RWPE1 (cell line): ENCODE results near the gene SSTR3.

Experiments
- CTCF ChIA-PET: fragments of 350-600 bp; sonication (Branson Sonifier 250); formaldehyde crosslinking; extraction: SDS; loops from one replicate; lab custom pipeline; 2021; lab: Yijun Ruan, JAX
- POLR2A ChIA-PET: fragments of 400-600 bp; formaldehyde crosslinking; extraction: SDS; loops from one replicate; lab custom pipeline; 2020; ENCODE audit warnings: antibody characterized with exemption; ENCODE audit not compliant: low non-redundant PET; lab: Yijun Ruan, JAX
- DNase-seq: peaks from one replicate; pipeline ENCODE4 v3.0.0; 2012; ENCODE audit warnings: low spot score
- H3K27ac ChIP-seq: fragments of 450-650 bp; 2 replicates; pipeline ENCODE4 v1.5.1; 2017
- TF ChIP-seq, protein P1 (sequence below): fragments of 450-650 bp; conservative IDR thresholded peaks from 2 replicates; pipeline ENCODE4 v1.5.1; 2017; ENCODE audit warnings: low read depth, mild to moderate bottlenecking

SSTR3 gene

DNA sequence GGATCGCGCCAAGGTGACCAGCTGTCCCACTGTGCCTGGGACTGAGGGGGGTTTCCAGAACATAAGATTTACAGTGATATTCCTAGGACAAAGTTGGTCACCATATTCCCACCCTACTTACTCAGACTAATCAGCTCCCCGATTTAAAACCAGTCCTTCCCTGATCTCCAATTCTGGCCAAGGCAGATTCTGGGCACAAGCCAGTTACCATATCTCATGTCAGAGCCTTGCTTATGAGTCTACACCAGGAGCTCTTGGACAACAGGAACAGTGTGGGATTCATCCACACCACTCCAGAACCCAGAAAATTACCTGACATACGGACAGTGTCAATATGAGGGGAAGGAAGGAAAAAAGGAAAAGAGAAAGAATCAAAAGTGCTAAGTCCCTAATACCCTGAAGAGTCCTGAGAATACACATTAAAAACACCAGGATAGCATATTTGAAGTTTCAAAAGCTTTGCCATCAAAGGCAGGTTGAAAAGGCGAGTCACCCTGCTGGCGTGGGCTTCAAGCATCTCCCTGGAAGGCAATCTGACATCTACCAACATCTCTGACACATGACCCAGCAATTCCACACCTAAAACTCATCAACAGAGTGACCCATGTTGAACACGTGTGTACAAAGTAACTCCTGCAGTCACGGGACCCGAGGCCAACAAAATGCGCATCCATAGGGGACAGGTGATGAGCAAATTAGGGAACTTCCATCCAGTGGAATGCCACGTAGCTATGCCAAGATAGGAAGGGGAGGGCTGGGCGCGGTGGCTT lies 54.6 kb downstream of the SSTR3 start:
- TF ChIP-seq, protein P1, sequence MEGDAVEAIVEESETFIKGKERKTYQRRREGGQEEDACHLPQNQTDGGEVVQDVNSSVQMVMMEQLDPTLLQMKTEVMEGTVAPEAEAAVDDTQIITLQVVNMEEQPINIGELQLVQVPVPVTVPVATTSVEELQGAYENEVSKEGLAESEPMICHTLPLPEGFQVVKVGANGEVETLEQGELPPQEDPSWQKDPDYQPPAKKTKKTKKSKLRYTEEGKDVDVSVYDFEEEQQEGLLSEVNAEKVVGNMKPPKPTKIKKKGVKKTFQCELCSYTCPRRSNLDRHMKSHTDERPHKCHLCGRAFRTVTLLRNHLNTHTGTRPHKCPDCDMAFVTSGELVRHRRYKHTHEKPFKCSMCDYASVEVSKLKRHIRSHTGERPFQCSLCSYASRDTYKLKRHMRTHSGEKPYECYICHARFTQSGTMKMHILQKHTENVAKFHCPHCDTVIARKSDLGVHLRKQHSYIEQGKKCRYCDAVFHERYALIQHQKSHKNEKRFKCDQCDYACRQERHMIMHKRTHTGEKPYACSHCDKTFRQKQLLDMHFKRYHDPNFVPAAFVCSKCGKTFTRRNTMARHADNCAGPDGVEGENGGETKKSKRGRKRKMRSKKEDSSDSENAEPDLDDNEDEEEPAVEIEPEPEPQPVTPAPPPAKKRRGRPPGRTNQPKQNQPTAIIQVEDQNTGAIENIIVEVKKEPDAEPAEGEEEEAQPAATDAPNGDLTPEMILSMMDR, result no peak
- H3K27ac ChIP-seq, result no peak overlapping the region
- ChIA-PET CTCF (no interaction called here), POLR2A (no interaction called here)
- no peak for DNase-seq

DNA sequence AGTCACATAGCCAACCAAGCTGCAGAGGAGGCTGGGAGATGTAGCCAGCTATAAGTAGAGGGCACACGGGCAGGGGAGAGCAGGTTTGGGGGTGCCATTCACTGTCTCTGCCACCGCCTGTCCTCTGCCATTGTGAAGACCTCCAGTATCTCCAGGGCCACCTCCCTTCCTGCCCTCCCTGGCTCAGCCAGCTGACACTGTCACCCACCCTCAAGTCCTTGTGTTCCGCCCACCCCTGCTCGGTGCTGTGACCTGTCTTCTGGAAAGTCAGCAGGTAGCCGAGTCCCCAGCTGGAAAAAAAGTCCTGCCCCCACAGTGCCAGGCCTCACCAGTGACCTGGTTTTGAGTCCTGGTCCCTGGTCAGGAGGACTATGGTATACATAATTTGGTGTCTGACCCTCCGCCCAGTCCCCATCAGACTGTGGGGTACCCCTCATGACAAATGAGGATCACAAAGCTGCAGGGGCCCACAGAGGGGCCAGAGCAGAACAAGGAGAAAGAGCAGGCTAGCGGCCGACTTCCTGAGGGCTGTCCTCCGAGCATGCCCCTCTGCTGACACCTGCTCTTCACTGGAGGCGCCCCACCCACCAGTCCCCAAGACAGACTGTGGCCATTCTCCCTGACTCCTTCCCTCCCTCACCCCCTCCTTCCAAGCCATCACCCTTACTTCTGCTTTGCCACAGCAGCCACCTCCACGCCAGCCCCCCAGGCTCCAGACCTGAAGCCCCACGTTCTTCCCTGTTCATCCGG lies 55.4 kb downstream of the SSTR3 start:
- TF ChIP-seq, protein P1, result no peak
- H3K27ac ChIP-seq, result no peak overlapping the region
- no peak for DNase-seq
- ChIA-PET CTCF (no interaction called here), POLR2A (no interaction called here)

DNA sequence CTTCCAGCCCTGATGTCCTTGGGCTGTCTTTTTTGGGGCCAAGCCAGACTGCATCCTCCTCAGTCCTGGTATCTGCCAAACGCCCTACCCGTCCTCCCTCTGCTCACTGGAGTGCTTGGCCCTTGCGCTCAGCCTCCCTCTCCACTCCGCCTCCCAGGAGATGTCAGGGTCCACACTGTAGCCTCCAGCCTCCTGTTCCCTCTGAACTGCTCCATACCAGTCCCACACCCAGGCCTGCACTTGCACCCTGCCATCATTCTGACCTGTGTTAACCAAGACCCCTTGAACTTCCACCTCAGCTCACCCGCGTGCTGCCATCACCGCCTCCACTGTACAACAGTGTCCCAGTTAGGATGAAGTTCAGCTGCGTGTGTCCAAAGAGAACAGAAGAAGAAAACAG lies 56.3 kb downstream of the SSTR3 start:
- no peak for DNase-seq

DNA sequence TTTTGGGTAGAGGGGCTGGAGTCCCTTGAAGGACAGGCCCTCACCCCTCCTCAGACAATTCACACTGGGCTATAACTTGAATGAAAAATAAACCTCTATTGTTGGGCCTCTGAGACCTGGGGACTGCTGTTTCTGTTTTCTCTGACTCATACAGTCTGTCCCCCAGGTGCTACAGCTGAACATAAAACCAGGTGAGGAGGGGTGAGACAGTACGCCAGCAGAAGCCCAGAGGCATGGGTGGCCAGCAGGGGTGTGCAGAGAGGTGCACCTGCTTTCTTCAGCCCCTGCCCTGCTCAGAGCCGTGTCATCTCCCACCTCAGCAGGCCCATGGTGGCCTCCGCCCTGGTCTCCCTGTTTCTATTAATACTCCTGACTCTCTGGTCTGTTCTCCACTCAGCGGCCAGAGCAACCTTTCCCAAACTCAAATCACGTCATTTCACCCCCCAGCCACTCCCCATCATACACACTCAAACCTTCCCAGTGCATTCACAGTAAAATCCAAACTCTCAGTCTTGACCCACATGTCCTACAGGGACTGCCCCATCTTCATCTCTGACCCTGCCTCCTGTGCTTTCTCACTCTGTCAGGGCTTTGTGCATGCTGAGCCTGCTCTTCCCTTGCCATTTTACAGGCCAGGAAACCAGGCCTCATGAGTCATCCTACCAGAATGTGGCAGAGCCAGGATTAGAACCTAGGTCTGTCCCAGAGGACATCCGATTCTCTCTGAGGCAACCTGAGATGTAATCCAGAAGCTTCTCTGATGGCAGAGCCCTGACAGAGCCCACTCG lies 57.2 kb downstream of the SSTR3 start:
- ChIA-PET POLR2A (no interaction called here), CTCF (interaction anchor here (0.6 kb wide), 1 partner anchor 1175 kb away, joined by 5 read pairs; no protein-coding TSS in a partner anchor)
- TF ChIP-seq, protein P1, result no peak
- no peak overlapping the region for H3K27ac ChIP-seq
- no peak for DNase-seq

More for the DNA sequence above, 56.3 kb downstream of the SSTR3 start:
- no peak overlapping the region for H3K27ac ChIP-seq
- ChIA-PET CTCF (interaction anchor here (0.6 kb wide), 1 partner anchor 1174 kb away, joined by 5 read pairs; no protein-coding TSS in a partner anchor), POLR2A (no interaction called here)
- TF ChIP-seq, protein P1, result no peak
